ENCODE measurements around the gene SPRR4. TPM values are rescaled to one million over a fixed set of nuclear protein-coding genes. Genes with fewer than 3 reads are reported as not detected.

SPRR4 gene
- total and polyA plus RNA-seq, 10 of the 15 experiments (the other 5 are each of a cell fraction or from before 2014, with no cell fraction given), result not detected

- in situ Hi-C loops (cut with MboI), result no loop called here
- H2AFZ ChIP-seq (ENCODE audit: control insufficient read depth, low read depth, low read length), result no peak overlapping the region
- no peak overlapping the region for H3K4me2 ChIP-seq (ENCODE audit: control insufficient read depth, insufficient read depth)
- DNase-seq (ENCODE audit: low read depth, low spot score), result no peak
- H3K4me1 ChIP-seq (ENCODE audit: control insufficient read depth, insufficient read depth, low read length), result peaks cover 6% of the 10 kb centered on the region; the same call in 1 of the 2 replicates
- FAIRE-seq, result no peak
- H3K27ac ChIP-seq (ENCODE audit: control insufficient read depth, insufficient read depth), result no peak overlapping the region
- TF ChIP-seq SIX5 (IDR thresholded peaks at IDR 0.05; ENCODE audit: low read depth, low read length, severe bottlenecking), result no peak
- TF ChIP-seq NFXL1 (IDR thresholded peaks at IDR 0.05; ENCODE audit: borderline replicate concordance), result no peak
- TF ChIP-seq CTCF (IDR thresholded peaks at IDR 0.05 in 2 of 3, conservative IDR thresholded peaks at IDR 0.05 in 1 of 3; ENCODE audit: control insufficient read depth in 2 of 3, extremely low read depth in 1 of 3, insufficient read depth in 1 of 3, low read depth in 3 of 3, low read length in 3 of 3), result no peak
- no peak for TF ChIP-seq PAX5 (IDR thresholded peaks at IDR 0.05; ENCODE audit: borderline replicate concordance, low read depth, low read length)
- no peak for TF ChIP-seq HDGF (IDR thresholded peaks at IDR 0.05)
- TF ChIP-seq EED (IDR thresholded peaks at IDR 0.05; ENCODE audit: low read depth), result no peak
- TF ChIP-seq NFYB (IDR thresholded peaks at IDR 0.05; ENCODE audit: insufficient read depth, low read depth, low read length), result no peak
- TF ChIP-seq MAX (IDR thresholded peaks at IDR 0.05; ENCODE audit: low read depth, low read length), result no peak
- ATAC-seq, result no peak
- RAD21 ChIA-PET (ENCODE audit: unreplicated experiment), result interaction anchor here (0.7 kb wide), 1 partner anchor 10 kb away, joined by 3 read pairs; no protein-coding TSS in a partner anchor
- no peak overlapping the region for H3K4me3 ChIP-seq
- SMC1A ChIA-PET (ENCODE audit: uncharacterized antibody, unreplicated experiment), result interaction anchor here (1.2 to 1.4 kb wide), 2 partner anchors 12 to 228 kb away, joined by 3 to 5 read pairs; no protein-coding TSS in a partner anchor
- POLR2A ChIA-PET, result no interaction called here
- no peaks in the 10 kb centered on the region for H4K20me1 ChIP-seq (ENCODE audit: control insufficient read depth, insufficient read depth)
- CTCF ChIA-PET, result interaction anchor here (1.2 to 7.6 kb wide), 4 partner anchors 94 to 313 kb away, joined by 3 to 66 read pairs (median 5); no protein-coding TSS in a partner anchor
- 0% methylated on average over 1 of the region's 1 CpG for WGBS (ENCODE audit: insufficient coverage, insufficient replicate concordance, low lambda C conversion rate, missing lambda C conversion rate)
- H3K79me2 ChIP-seq (ENCODE audit: control insufficient read depth, insufficient read depth, low read length), result no peaks in the 10 kb centered on the region
- H3K27me3 ChIP-seq (replicated peaks in 1 of 2; ENCODE audit: control insufficient read depth in 2 of 2, insufficient read depth in 2 of 2, low read length in 1 of 2), result no peaks in the 10 kb centered on the region; a peak in 1 of 4 replicates
- H3K9ac ChIP-seq (ENCODE audit: control insufficient read depth, insufficient read depth, low read length), result no peak overlapping the region
- intact Hi-C loops (cut with micrococcal nuclease; ENCODE audit: unreplicated experiment), result loop anchor here (10.0 kb wide), 1 partner anchor 260 kb away; no protein-coding TSS in a partner anchor
- no peaks in the 10 kb centered on the region for H3K9me3 ChIP-seq (replicated peaks; ENCODE audit: control insufficient read depth, insufficient read depth, low read length)
- BruUV-seq (replicated peaks), result no TSS peak
- H3K36me3 ChIP-seq (ENCODE audit: control insufficient read depth in 2 of 2, insufficient read depth in 2 of 2, low read length in 1 of 2), result no peaks in the 10 kb centered on the region
These were observed 5.9 kb upstream of the SPRR4 start for GRCh38 chr1:152964536-152964935.

All from GM12878 (cell line).